ENCODE results near the gene CNOT10. TPM values are rescaled to one million over a fixed set of nuclear protein-coding genes. Genes with fewer than 3 reads are reported as not detected.

Gene CNOT10
- total RNA-seq, 1 experiment from 2014 or later = 26.1 TPM

GRCh38 chr3:32681811-32682210 lies 3.2 kb upstream of the CNOT10 start:
- no peaks in the 10 kb centered on the region for H3K27me3 ChIP-seq (ENCODE audit: control insufficient read depth, insufficient read depth, low read length)
- no peak for TF ChIP-seq POLR2AphosphoS5 (IDR thresholded peaks at IDR 0.05; ENCODE audit: low read depth, low read length)
- no peak for TF ChIP-seq CTCF (IDR thresholded peaks at IDR 0.05)
- no peak for TF ChIP-seq SIN3A (IDR thresholded peaks at IDR 0.05; ENCODE audit: borderline replicate concordance, insufficient read depth, low read depth, low read length)
- no peak for TF ChIP-seq REST (IDR thresholded peaks at IDR 0.05; ENCODE audit: insufficient read depth in 1 of 2, low read depth in 2 of 2, low read length in 1 of 2)
- TF ChIP-seq TCF7L2 (IDR thresholded peaks at IDR 0.05; ENCODE audit: low read depth, low read length) = no peak
- no peaks in the 10 kb centered on the region for H3K9me3 ChIP-seq (ENCODE audit: control insufficient read depth, insufficient read depth, low read depth, low read length)
- H3K36me3 ChIP-seq (ENCODE audit: control insufficient read depth, insufficient read depth, low read length) = no peaks in the 10 kb centered on the region
- H3K4me1 ChIP-seq (ENCODE audit: control insufficient read depth, insufficient read depth, low read length) = peaks cover 7% of the 10 kb centered on the region
- H3K4me3 ChIP-seq (ENCODE audit: low read depth in 2 of 2, low read length in 2 of 2) = no peak overlapping the region
- BruUV-seq (replicated peaks) = no TSS peak
- intact Hi-C loops (cut with micrococcal nuclease; ENCODE audit: unreplicated experiment) (no loop called here), in situ Hi-C loops (cut with HindIII; ENCODE audit: low pct_unique_long_range_greater_than_20kb, low sequenced_read_pairs) (no loop called here)
- ChIA-PET CTCF (no interaction called here), POLR2A (no interaction called here)
- DNase-seq (ENCODE audit: low read depth, low spot score) (no peak), ATAC-seq (no peak)
- no peak overlapping the region for H3K27ac ChIP-seq (ENCODE audit: low read length)

GRCh38 chr3:32684029-32684799 lies 774 bp upstream of the CNOT10 start:
- in situ Hi-C loops (cut with HindIII; ENCODE audit: low pct_unique_long_range_greater_than_20kb, low sequenced_read_pairs) (no loop called here), intact Hi-C loops (cut with micrococcal nuclease; ENCODE audit: unreplicated experiment) (no loop called here)
- Histone ChIP-seq H3K36me3 (ENCODE audit: control insufficient read depth, insufficient read depth, low read length) (no peaks in the 10 kb centered on the region), H3K4me3 (ENCODE audit: low read depth in 2 of 2, low read length in 2 of 2) (peak overlapping the region; percentile 71 to 93), H3K27ac (ENCODE audit: low read length) (peak overlapping the region; percentile 77), H3K27me3 (ENCODE audit: control insufficient read depth, insufficient read depth, low read length) (no peaks in the 10 kb centered on the region), H3K9me3 (ENCODE audit: control insufficient read depth, insufficient read depth, low read depth, low read length) (no peaks in the 10 kb centered on the region), H3K4me1 (ENCODE audit: control insufficient read depth, insufficient read depth, low read length) (peaks cover 7% of the 10 kb centered on the region)
- no peak for TF ChIP-seq REST (IDR thresholded peaks at IDR 0.05; ENCODE audit: insufficient read depth in 1 of 2, low read depth in 2 of 2, low read length in 1 of 2)
- TF ChIP-seq POLR2AphosphoS5 (IDR thresholded peaks at IDR 0.05; ENCODE audit: low read depth, low read length) = no peak
- no peak for TF ChIP-seq CTCF (IDR thresholded peaks at IDR 0.05)
- TF ChIP-seq SIN3A (IDR thresholded peaks at IDR 0.05; ENCODE audit: borderline replicate concordance, insufficient read depth, low read depth, low read length) = no peak
- TF ChIP-seq TCF7L2 (IDR thresholded peaks at IDR 0.05; ENCODE audit: low read depth, low read length) = no peak
- ATAC-seq = no peak
- no peak for DNase-seq (ENCODE audit: low read depth, low spot score)
- no TSS peak for BruUV-seq (replicated peaks)
- ChIA-PET CTCF (no interaction called here), POLR2A (interaction anchor here (0.6 kb wide), 1 partner anchor 250 kb away, joined by 4 read pairs; no protein-coding TSS in a partner anchor)

All from Panc1 (cell line).